GM19468 (cell line): ENCODE data around the gene WDR1.

ENCODE experiments used
- ATAC-seq: cut with Tn5 transposase; IDR thresholded peaks from one replicate; pipeline ENCODE4 v1.9.1; 2021; ENCODE audit warnings: mild to moderate bottlenecking, moderate library complexity, moderate number of reproducible peaks; ENCODE audit not compliant: unreplicated experiment; ENCODE audit errors: extremely low read depth

WDR1 gene

DNA sequence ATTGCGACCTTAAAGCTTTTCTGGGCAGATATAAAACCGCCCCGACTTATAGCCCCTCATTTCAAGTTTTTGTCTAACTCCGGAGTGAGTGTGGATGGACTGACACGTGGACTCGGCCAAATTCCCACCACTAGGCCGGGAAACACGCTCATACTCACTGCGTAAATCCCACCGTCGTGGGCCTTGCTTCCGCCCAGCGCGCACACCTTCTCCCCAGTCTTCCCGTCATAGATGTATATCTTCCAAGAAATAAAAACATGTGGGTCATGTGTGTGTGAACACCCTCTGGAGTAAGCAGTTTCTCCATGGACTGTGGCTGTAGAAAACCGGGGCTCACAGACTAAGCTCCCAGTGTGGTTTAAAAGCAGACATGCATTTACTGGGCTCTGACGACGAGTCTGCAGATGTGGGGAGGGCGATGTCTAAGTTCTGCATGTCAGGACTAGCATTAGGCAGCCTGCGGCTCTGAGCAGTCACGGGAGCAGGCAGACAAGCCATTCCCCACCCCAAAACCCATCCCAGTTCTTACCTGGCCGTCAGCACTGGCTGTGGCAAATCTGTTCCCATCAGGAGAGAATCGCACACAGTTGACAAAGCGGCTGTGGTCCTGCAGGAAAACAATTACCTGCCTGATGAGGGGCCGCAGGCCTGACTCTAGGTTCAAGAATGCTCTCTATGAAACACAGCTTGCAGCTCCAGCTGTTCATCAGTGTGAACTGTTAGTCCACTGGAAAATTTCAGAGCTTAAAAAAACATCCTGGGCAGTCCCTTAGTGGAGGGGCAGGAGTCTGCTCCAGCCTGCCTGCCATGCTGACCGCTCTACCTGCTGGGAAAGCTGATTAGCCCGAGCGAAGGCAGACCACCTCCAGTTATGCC is 28.2 kb downstream of the WDR1 start:
- no peak for ATAC-seq

GRCh38 chr4:10087152-10087791 is 29.3 kb downstream of the WDR1 start:
- no peak for ATAC-seq

- ATAC-seq = no peak
Measured at GRCh38 chr4:10086506-10087120, 30.0 kb downstream of the WDR1 start.

DNA sequence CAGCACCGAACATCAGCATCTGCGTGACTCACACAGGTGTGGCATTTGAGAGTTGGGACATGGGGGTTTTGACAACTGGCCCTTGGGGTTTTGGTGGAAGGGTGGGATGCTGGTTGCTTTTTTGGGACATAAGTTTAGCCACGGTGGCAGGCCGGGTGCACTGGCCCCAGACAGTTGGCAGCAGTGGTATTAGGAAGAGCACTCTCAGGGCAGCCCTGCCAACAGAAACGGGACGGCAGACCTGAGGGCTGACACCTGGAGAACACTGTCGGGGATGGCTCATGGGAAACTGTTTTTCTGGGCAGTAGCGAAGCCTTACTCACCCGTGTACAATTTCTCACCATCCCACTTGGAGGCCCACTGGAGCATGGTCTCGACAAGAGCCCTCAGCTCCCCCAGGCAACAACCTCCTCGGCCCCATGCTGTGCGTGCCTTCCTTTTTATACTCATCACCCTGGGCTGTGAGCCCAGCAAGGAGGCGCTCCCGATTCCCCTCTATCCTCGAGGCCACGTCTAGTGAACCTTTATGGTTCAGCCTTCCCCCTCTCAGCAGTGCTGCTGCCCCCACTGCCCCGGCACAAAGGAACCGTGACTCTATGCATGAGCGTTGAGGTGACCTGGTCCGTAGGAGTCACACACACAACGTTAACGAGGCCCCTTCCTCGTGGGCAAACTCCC is 30.6 kb downstream of the WDR1 start:
- no peak for ATAC-seq

GRCh38 chr4:10085386-10085785 is 31.2 kb downstream of the WDR1 start:
- no peak for ATAC-seq

GRCh38 chr4:10084651-10085358 is 31.8 kb downstream of the WDR1 start:
- no peak for ATAC-seq

- no peak for ATAC-seq
Measured at GRCh38 chr4:10083861-10084641, 32.5 kb downstream of the WDR1 start.

GRCh38 chr4:10083331-10083771 is 33.2 kb downstream of the WDR1 start:
- ATAC-seq = no peak

DNA sequence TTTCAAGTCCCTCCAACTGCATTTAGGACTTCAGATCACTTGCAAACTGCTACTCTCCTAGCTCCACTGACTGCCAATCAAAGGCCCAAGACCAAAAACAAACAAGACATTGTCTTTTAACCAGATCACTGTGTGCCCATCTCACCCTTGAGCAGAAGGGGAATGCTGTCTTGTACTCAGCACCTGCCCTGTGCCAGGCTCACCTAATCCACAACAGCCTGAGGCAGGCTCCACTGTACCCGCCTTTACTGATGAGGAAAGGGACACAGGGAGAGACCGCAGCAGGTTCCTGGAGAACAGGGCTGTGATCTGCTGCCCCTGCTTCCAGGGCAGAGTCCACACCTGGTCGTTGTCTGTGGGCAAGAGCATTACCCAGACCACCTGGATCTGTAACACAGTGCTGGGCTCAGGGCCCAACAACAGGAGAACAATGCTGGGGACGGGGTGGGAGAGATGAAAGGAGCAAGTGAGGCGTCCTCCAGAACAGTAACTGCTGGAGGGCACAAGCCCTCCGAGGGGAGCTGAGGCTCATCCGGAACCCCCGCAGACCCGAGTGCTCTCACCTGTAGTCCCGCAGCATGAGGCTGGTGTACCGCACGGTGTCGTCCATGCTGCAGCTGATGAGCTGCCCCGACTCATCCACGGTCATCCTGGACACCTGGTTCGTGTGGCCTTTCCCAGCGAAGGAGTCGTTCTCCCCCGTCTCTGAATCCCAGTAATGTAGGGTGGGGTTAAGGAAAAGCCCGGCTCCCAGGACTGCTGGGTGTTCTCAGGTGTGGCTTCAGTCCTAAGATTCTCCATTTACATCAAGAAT is 33.9 kb downstream of the WDR1 start:
- ATAC-seq = no peak

GRCh38 chr4:10082047-10082446 is 34.6 kb downstream of the WDR1 start:
- ATAC-seq = no peak

- no peak for ATAC-seq
Measured at GRCh38 chr4:10081218-10081606, 35.4 kb downstream of the WDR1 start.

DNA sequence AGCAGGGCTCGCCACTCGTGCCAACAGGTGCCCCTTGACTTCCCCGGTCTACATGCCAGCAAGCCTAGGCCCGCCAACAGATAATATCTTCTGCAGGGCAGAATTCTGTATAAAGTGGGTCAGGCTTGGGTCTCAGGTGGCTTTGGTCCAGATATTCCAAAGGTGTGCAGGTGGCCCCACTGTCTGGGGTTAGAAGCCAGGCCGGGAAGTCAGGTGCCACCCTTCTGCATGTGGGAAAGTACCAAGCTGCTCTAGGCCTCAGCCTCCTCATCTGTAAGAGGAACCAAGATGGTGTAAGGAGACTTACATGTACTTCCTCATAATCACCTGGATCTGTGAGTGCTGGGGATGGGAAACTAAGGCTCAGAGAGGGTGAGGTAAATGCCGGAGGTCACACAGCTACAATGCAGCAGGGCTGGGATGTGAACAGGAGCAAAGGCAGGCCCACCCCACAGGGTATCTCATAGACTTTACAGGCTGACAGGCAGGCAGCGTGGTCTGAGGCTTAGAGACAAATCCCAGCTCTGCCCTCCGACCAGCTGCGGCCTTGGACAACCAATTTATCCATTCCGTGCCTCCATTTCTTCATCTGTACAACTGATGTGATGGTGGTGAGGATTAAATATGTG is 35.9 kb downstream of the WDR1 start:
- ATAC-seq = no peak

DNA sequence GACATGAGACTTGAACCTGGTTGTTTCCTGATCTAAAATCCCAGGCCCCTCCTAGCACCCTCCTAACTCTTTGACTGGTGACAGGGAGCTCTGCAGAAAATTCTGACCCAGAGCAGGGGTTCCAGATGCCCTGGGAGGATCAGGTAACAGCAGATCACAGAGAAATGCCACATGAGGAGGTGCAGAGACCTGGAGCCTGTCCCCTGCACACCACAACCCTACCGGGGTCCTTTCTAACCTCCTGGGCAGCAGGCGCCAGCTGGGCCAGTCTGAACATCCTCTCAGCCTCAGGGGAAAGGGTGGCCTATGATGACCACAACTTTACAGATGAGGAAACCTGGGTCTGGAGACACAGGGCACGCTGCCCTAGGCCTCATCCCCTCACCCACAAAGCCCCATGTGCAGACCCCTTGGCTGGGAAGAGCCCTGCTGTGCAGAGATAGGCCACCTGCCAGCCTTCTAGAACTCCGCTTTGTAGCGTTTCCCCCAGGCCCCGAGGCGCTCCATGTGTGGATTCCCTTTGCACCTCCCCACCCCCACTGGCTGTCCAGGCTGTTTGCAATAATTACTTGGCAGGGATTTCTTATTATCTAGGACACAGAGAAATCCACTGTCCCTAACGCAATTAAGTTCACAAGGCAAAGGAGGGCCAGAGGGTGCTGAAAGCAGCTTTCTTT is 36.5 kb downstream of the WDR1 start:
- ATAC-seq = no peak

GRCh38 chr4:10079256-10079655 is 37.3 kb downstream of the WDR1 start:
- ATAC-seq = no peak

DNA sequence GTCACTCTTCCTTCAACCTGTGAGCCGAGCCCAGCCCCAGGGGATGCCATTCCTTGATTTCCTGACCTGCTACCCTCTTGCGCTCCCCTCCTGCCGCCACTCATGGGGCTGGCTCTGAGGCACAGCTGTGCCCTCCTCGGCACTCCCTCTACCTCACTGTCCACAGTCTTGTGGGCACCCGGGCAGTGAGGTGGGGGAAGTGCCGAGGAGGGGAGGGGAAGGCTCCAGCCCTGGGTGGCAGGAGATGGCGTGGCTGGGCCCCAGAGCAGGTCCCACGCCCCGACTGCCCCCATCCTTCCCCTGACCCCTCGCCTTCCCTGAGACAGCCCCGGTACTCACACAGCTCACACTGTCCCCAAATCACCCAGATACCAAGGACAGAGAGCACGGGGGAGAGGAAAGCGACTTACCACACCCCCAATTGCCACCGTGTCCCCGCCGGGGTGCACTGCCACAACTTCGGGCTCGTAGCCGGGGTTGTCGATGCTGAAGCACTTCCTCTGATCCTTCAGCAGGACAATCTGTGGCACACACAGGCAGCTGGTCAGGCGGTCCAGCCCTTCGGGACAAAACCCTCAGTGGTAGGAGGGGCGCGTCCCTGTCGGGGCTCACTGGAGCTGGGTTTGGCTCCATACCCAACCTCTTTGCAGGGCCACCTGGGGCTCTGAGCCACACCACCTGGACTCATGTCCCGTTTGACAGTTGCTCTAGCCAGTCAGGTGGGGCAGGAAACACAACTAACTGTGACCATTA is 37.9 kb downstream of the WDR1 start:
- ATAC-seq = no peak

GRCh38 chr4:10077483-10078335 is 38.9 kb downstream of the WDR1 start:
- ATAC-seq = no peak
